Esophagus squamous epithelium (tissue), 4 donors: ENCODE data around the gene FRMD1.

Experiments used
- POLR2A ChIP-seq, 4 donors: fragments of 450-650 bp; IDR thresholded peaks; one replicate each; pipeline ENCODE4 v1.6.1; 2017; ENCODE audit warnings: antibody characterized with exemption in 4 of 4, mild to moderate bottlenecking in 4 of 4, moderate library complexity in 3 of 4
- TF ChIP-seq, protein P1 (sequence below), 6 experiments: fragments of 450-650 bp in 4 of 6; fragments of 200-600 bp in 2 of 6; sonication (generic) in 2 of 6; IDR thresholded peaks; one replicate each; pipeline ENCODE4 v1.5.1; 2016 to 2019; ENCODE audit warnings: antibody characterized with exemption in 6 of 6, mild to moderate bottlenecking in 4 of 6, moderate library complexity in 4 of 6

DNA sequence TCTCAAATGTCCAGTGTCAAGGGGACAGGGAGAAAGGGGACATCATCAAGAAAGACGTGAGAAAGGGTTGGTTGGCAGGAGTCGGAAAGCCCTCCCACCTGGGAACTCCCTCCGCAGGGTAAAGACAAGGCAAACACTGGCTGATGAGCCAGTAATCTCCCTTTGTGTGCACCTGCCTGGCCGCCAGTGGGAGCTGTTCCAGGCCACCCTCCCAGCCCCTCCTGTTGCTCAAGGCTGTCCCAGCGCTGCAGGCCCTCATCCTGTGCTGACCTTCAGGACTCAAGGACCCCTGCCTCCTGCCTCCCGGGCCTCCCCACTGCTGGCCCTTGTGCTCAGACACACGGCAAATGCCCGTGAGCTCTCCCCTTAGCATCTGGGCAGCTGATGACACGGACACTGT lies 7.4 kb downstream of the FRMD1 start:
- TF ChIP-seq, protein P1, sequence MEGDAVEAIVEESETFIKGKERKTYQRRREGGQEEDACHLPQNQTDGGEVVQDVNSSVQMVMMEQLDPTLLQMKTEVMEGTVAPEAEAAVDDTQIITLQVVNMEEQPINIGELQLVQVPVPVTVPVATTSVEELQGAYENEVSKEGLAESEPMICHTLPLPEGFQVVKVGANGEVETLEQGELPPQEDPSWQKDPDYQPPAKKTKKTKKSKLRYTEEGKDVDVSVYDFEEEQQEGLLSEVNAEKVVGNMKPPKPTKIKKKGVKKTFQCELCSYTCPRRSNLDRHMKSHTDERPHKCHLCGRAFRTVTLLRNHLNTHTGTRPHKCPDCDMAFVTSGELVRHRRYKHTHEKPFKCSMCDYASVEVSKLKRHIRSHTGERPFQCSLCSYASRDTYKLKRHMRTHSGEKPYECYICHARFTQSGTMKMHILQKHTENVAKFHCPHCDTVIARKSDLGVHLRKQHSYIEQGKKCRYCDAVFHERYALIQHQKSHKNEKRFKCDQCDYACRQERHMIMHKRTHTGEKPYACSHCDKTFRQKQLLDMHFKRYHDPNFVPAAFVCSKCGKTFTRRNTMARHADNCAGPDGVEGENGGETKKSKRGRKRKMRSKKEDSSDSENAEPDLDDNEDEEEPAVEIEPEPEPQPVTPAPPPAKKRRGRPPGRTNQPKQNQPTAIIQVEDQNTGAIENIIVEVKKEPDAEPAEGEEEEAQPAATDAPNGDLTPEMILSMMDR (IDR thresholded peaks at IDR 0.05), result peak in 1 of 6 experiments; percentile 51
- no peak for TF ChIP-seq POLR2A (IDR thresholded peaks at IDR 0.05)
